Thyroid gland (tissue), 4 donors: ENCODE results near the gene FNDC11.

Experiments
- CTCF ChIP-seq, 6 experiments: fragments of 200-600 bp in 3 of 6; fragments of 450-650 bp in 3 of 6; sonication (generic) in 3 of 6; IDR thresholded peaks; one replicate each; pipeline ENCODE4 v1.5.1; 2016 to 2019; ENCODE audit warnings: antibody characterized with exemption in 6 of 6, mild to moderate bottlenecking in 2 of 6, inconsistent platforms in 1 of 6, moderate library complexity in 1 of 6
- POLR2A ChIP-seq, 2 donors: fragments of 450-650 bp; IDR thresholded peaks; one replicate each; pipeline ENCODE4 v1.6.1; 2017; ENCODE audit warnings: antibody characterized with exemption in 2 of 2, mild to moderate bottlenecking in 2 of 2, moderate library complexity in 1 of 2

GRCh38 chr20:63518351-63518861, 35.6 kb upstream of the FNDC11 start:
- TF ChIP-seq CTCF (IDR thresholded peaks at IDR 0.05): no peak
- no peak for TF ChIP-seq POLR2A (IDR thresholded peaks at IDR 0.05)
